Hepatocyte (in vitro differentiated cells): ENCODE data around the gene SCT.

ENCODE experiments used
- CTCF ChIP-seq: fragments of 200-600 bp; sonication (generic); IDR thresholded peaks from 2 replicates; pipeline ENCODE4 v1.5.1; 2016; ENCODE audit warnings: antibody characterized with exemption, mild to moderate bottlenecking; ENCODE audit not compliant: poor library complexity
- EZH2 ChIP-seq: fragments of 200-600 bp; sonication (generic); IDR thresholded peaks from 2 replicates; pipeline ENCODE4 v1.6.1; 2016; ENCODE audit warnings: antibody characterized with exemption, mild to moderate bottlenecking, borderline replicate concordance

- TF ChIP-seq CTCF (no peak), EZH2 (no peak)
Observed at GRCh38 chr11:625636-626268, 1.2 kb downstream of the SCT start.
